ENCODE data around the gene TMPRSS12.

DNA sequence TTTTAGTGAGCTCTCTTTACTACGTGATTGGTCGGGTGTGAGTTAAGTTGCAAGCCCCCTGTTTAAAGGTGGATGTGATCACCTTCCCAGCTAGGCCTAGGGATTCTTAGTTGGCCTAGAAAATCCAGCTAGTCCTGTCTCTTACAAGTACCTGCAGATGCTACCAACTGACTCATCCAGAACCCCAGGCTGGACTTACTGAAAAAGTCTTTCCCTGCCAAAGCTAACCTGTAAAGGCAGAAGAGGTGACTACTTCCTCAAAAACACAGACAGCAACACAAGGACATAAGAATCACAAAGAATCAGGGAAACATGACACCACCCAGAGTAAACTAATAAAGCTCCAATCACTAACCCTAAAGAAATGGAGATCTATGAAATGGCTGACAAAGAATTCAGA, 70.5 kb downstream of the TMPRSS12 start:
- TF ChIP-seq, protein P1, sequence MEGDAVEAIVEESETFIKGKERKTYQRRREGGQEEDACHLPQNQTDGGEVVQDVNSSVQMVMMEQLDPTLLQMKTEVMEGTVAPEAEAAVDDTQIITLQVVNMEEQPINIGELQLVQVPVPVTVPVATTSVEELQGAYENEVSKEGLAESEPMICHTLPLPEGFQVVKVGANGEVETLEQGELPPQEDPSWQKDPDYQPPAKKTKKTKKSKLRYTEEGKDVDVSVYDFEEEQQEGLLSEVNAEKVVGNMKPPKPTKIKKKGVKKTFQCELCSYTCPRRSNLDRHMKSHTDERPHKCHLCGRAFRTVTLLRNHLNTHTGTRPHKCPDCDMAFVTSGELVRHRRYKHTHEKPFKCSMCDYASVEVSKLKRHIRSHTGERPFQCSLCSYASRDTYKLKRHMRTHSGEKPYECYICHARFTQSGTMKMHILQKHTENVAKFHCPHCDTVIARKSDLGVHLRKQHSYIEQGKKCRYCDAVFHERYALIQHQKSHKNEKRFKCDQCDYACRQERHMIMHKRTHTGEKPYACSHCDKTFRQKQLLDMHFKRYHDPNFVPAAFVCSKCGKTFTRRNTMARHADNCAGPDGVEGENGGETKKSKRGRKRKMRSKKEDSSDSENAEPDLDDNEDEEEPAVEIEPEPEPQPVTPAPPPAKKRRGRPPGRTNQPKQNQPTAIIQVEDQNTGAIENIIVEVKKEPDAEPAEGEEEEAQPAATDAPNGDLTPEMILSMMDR (conservative IDR thresholded peaks at IDR 0.05 in 1 of 2, IDR thresholded peaks at IDR 0.05 in 1 of 2; ENCODE audit: low read depth in 1 of 2, low read length in 2 of 2): no peak
- no peak for TF ChIP-seq EZH2 (IDR thresholded peaks at IDR 0.05; ENCODE audit: low read length, missing control alignments)
